Measurements from ENCODE around the gene TMEM123. TPM values are rescaled to one million over a fixed set of nuclear protein-coding genes. Genes with fewer than 3 reads are reported as not detected.

Gene TMEM123
- total and polyA plus RNA-seq, 2 of the 13 experiments (the other 11 are each of a cell fraction or from before 2014, with no cell fraction given) = 365 to 2,761 TPM

DNA sequence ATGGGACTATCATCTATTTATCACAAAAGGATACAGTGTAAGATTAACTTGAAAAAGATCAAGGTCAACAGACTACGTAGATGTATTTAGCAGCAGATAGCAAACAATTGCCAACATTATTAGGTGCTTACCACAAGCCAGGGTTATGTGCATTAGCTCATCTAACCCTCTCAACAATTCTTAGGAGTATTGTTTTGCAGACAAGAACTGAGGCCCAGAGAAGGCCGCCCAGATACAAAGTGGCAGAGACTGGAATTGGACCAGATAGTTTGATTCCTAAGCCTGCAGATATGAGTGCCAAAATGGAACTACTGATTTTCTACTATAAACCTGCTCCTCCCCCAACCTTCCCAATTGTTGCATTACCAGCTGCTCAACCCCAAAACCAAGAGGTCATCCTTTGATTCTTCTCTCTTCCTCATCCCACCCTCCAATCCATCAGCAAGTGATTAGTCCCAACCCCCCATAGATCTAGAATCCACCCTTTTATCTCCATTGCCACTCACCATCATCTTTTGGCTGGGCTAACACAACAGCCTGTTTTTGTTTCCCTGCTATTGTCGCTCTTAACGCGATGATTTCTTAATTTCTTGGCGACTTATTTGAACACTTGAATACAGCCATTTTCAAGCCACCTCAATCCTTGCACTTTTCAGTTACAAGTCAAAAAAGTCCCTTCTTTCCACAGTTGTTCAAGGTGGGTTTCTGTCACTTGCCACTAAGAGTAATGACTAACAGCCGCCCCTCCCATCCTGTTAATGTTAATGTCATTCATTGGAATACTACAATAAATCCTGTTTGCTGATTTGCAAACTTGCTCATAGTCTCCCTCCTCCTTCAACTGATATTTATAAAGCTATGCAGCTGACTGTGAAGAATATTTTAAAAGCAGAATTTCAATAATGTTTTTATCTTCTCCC is 2.7 kb downstream of the TMEM123 start (continued):
- TF ChIP-seq, protein P1, sequence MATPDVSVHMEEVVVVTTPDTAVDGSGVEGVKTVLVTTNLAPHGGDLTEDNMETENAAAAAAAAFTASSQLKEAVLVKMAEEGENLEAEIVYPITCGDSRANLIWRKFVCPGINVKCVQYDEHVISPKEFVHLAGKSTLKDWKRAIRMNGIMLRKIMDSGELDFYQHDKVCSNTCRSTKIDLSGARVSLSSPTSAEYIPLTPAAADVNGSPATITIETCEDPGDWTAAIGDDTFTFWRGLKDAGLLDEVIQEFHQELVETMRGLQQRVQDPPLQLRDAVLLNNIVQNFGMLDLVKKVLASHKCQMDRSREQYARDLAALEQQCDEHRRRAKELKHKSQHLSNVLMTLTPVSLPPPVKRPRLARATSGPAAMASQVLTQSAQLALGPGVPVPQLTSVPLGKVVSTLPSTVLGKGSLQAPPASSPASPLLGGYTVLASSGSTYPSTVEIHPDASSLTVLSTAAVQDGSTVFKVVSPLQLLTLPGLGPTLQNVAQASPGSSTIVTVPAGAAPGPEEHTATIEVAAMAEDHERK (CRISPR knock-in tag; IDR thresholded peaks at IDR 0.05; ENCODE audit: low read depth) = no peak
- TF ChIP-seq PPARG (CRISPR knock-in tag; conservative IDR thresholded peaks at IDR 0.05) (no peak), SPEN (CRISPR knock-in tag; IDR thresholded peaks at IDR 0.05; ENCODE audit: low read depth) (no peak), THRA (CRISPR knock-in tag; IDR thresholded peaks at IDR 0.05; ENCODE audit: borderline replicate concordance) (no peak), ZNF441 (CRISPR knock-in tag; IDR thresholded peaks at IDR 0.05; ENCODE audit: borderline replicate concordance) (peak; percentile 45; the same call in 1 of the 2 replicates), ZNF816 (CRISPR knock-in tag; IDR thresholded peaks at IDR 0.05; ENCODE audit: borderline replicate concordance) (0 out of 2 replicates have a peak, but pooled peaks have one; percentile 46), SMAD1 (CRISPR knock-in tag; IDR thresholded peaks at IDR 0.05; ENCODE audit: borderline replicate concordance, low read depth) (no peak), ZNF563 (CRISPR knock-in tag; IDR thresholded peaks at IDR 0.05) (no peak), POLR2AphosphoS5 (IDR thresholded peaks at IDR 0.05; ENCODE audit: low read depth, low read length) (no peak), SMAD3 (CRISPR knock-in tag; IDR thresholded peaks at IDR 0.05) (no peak)
- TF ChIP-seq, protein P2, sequence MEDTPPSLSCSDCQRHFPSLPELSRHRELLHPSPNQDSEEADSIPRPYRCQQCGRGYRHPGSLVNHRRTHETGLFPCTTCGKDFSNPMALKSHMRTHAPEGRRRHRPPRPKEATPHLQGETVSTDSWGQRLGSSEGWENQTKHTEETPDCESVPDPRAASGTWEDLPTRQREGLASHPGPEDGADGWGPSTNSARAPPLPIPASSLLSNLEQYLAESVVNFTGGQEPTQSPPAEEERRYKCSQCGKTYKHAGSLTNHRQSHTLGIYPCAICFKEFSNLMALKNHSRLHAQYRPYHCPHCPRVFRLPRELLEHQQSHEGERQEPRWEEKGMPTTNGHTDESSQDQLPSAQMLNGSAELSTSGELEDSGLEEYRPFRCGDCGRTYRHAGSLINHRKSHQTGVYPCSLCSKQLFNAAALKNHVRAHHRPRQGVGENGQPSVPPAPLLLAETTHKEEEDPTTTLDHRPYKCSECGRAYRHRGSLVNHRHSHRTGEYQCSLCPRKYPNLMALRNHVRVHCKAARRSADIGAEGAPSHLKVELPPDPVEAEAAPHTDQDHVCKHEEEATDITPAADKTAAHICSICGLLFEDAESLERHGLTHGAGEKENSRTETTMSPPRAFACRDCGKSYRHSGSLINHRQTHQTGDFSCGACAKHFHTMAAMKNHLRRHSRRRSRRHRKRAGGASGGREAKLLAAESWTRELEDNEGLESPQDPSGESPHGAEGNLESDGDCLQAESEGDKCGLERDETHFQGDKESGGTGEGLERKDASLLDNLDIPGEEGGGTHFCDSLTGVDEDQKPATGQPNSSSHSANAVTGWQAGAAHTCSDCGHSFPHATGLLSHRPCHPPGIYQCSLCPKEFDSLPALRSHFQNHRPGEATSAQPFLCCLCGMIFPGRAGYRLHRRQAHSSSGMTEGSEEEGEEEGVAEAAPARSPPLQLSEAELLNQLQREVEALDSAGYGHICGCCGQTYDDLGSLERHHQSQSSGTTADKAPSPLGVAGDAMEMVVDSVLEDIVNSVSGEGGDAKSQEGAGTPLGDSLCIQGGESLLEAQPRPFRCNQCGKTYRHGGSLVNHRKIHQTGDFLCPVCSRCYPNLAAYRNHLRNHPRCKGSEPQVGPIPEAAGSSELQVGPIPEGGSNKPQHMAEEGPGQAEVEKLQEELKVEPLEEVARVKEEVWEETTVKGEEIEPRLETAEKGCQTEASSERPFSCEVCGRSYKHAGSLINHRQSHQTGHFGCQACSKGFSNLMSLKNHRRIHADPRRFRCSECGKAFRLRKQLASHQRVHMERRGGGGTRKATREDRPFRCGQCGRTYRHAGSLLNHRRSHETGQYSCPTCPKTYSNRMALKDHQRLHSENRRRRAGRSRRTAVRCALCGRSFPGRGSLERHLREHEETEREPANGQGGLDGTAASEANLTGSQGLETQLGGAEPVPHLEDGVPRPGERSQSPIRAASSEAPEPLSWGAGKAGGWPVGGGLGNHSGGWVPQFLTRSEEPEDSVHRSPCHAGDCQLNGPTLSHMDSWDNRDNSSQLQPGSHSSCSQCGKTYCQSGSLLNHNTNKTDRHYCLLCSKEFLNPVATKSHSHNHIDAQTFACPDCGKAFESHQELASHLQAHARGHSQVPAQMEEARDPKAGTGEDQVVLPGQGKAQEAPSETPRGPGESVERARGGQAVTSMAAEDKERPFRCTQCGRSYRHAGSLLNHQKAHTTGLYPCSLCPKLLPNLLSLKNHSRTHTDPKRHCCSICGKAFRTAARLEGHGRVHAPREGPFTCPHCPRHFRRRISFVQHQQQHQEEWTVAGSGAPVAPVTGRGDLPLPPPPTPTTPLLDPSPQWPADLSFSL (CRISPR knock-in tag; IDR thresholded peaks at IDR 0.05) = no peak
- TF ChIP-seq, protein P3, sequence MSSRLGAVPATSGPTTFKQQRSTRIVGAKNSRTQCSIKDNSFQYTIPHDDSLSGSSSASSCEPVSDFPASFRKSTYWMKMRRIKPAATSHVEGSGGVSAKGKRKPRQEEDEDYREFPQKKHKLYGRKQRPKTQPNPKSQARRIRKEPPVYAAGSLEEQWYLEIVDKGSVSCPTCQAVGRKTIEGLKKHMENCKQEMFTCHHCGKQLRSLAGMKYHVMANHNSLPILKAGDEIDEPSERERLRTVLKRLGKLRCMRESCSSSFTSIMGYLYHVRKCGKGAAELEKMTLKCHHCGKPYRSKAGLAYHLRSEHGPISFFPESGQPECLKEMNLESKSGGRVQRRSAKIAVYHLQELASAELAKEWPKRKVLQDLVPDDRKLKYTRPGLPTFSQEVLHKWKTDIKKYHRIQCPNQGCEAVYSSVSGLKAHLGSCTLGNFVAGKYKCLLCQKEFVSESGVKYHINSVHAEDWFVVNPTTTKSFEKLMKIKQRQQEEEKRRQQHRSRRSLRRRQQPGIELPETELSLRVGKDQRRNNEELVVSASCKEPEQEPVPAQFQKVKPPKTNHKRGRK (CRISPR knock-in tag; IDR thresholded peaks at IDR 0.05) = no peak
- TF ChIP-seq, protein P4, sequence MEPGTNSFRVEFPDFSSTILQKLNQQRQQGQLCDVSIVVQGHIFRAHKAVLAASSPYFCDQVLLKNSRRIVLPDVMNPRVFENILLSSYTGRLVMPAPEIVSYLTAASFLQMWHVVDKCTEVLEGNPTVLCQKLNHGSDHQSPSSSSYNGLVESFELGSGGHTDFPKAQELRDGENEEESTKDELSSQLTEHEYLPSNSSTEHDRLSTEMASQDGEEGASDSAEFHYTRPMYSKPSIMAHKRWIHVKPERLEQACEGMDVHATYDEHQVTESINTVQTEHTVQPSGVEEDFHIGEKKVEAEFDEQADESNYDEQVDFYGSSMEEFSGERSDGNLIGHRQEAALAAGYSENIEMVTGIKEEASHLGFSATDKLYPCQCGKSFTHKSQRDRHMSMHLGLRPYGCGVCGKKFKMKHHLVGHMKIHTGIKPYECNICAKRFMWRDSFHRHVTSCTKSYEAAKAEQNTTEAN (CRISPR knock-in tag; conservative IDR thresholded peaks at IDR 0.05) = no peak
- TF ChIP-seq, protein P5, sequence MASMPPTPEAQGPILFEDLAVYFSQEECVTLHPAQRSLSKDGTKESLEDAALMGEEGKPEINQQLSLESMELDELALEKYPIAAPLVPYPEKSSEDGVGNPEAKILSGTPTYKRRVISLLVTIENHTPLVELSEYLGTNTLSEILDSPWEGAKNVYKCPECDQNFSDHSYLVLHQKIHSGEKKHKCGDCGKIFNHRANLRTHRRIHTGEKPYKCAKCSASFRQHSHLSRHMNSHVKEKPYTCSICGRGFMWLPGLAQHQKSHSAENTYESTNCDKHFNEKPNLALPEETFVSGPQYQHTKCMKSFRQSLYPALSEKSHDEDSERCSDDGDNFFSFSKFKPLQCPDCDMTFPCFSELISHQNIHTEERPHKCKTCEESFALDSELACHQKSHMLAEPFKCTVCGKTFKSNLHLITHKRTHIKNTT (CRISPR knock-in tag; IDR thresholded peaks at IDR 0.05) = no peak

Data from HepG2 (cell line).